ENCODE measurements around the gene DERA. TPM values are rescaled to one million over a fixed set of nuclear protein-coding genes. Genes with fewer than 3 reads are reported as not detected.

DERA gene
- total and polyA plus RNA-seq, 2 of the 13 experiments (the other 11 are each of a cell fraction or from before 2014, with no cell fraction given), result 24.0 to 51.3 TPM

GRCh38 chr12:15882118-15882971 lies 28.8 kb upstream of the DERA start, which contains the start of gene STRAP (continued):
- TF ChIP-seq IRF9 (CRISPR knock-in tag; IDR thresholded peaks at IDR 0.05; ENCODE audit: borderline replicate concordance) (peak; percentile 56), ZNF383 (CRISPR knock-in tag; IDR thresholded peaks at IDR 0.05; ENCODE audit: borderline replicate concordance) (peak; percentile 81; the same call in 1 of the 2 replicates), ZNF75D (CRISPR knock-in tag; IDR thresholded peaks at IDR 0.05; ENCODE audit: borderline replicate concordance) (0 out of 2 replicates have a peak, but pooled peaks have one; percentile 17), ZBTB25 (CRISPR knock-in tag; IDR thresholded peaks at IDR 0.05) (peak; percentile 82), NCOA2 (CRISPR knock-in tag; IDR thresholded peaks at IDR 0.05) (peak; percentile 33; the same call in 1 of the 2 replicates), SIX4 (CRISPR knock-in tag; IDR thresholded peaks at IDR 0.05) (no peak; the same call in 1 of the 2 replicates), ZNF460 (CRISPR knock-in tag; IDR thresholded peaks at IDR 0.05; ENCODE audit: borderline replicate concordance) (no peak), HOXD1 (CRISPR knock-in tag; IDR thresholded peaks at IDR 0.05) (peak; percentile 80; the same call in 1 of the 2 replicates), ZNF816 (CRISPR knock-in tag; IDR thresholded peaks at IDR 0.05; ENCODE audit: borderline replicate concordance) (peak; percentile 50; the same call in 1 of the 2 replicates), ZNF639 (CRISPR knock-in tag; conservative IDR thresholded peaks at IDR 0.05) (peak; percentile 74; the same call in 1 of the 2 replicates), MAX (IDR thresholded peaks at IDR 0.05) (peak; percentile 31; the same call in 1 of the 2 replicates), ZNF207 (IDR thresholded peaks at IDR 0.05; ENCODE audit: borderline replicate concordance) (no peak), ATF3 (CRISPR knock-in tag; IDR thresholded peaks at IDR 0.05) (no peak), ETS1 (CRISPR knock-in tag; IDR thresholded peaks at IDR 0.05) (no peak), ATAD3A (CRISPR knock-in tag; IDR thresholded peaks at IDR 0.05) (no peak), FOSL1 (CRISPR knock-in tag; IDR thresholded peaks at IDR 0.05; ENCODE audit: borderline replicate concordance) (no peak), NRL (CRISPR knock-in tag; IDR thresholded peaks at IDR 0.05; ENCODE audit: borderline replicate concordance) (peak; percentile 87; the same call in 1 of the 2 replicates), ZNF496 (CRISPR knock-in tag; IDR thresholded peaks at IDR 0.05; ENCODE audit: insufficient replicate concordance) (no peak), RNF2 (conservative IDR thresholded peaks at IDR 0.05; ENCODE audit: low read depth) (peak; percentile 82), SNAI1 (CRISPR knock-in tag; IDR thresholded peaks at IDR 0.05; ENCODE audit: borderline replicate concordance) (no peak), MZF1 (CRISPR knock-in tag; IDR thresholded peaks at IDR 0.05; ENCODE audit: borderline replicate concordance) (no peak), NFYC (CRISPR knock-in tag; IDR thresholded peaks at IDR 0.05) (0 out of 2 replicates have a peak, but pooled peaks have one; percentile 11)

All from HepG2 (cell line).